HL-60 (cell line): ENCODE measurements around the gene KCNG3.
"Not testable (repeated sequence)": the region's sequence is repeated elsewhere in the genome, so short reads cannot be mapped to it uniquely, and the experiment has no call there.

ENCODE experiments used
- DNase-seq, 2 experiments: peaks; one replicate each; pipeline ENCODE4 v3.0.0-alpha.2; 2010 to 2020; ENCODE audit warnings: low read depth in 1 of 2, low spot score in 1 of 2
- H3K27ac ChIP-seq: fragments of 250-450 bp; sonication (Bioruptor Pico); replicated peaks from 2 replicates; pipeline ENCODE4 v1.5.1; 2020; ENCODE audit warnings: mild to moderate bottlenecking, moderate library complexity
- H3K27me3 ChIP-seq: fragments of 250-450 bp; sonication (Bioruptor Pico); 2 replicates; pipeline ENCODE4 v1.5.1; 2021; ENCODE audit warnings: mild to moderate bottlenecking, moderate library complexity; ENCODE audit not compliant: insufficient read depth, poor library complexity, severe bottlenecking
- H3K4me3 ChIP-seq: replicated peaks from 2 replicates; pipeline ENCODE4 v1.5.1; 2011; ENCODE audit warnings: mild to moderate bottlenecking, control low read depth, low read length; ENCODE audit not compliant: insufficient read depth
- CTCF ChIP-seq: IDR thresholded peaks from one replicate; pipeline ENCODE4 v1.5.1; 2011; ENCODE audit warnings: low read length, control low read depth, inconsistent platforms; ENCODE audit not compliant: insufficient read depth
- GABPA ChIP-seq: IDR thresholded peaks from 2 replicates; pipeline ENCODE4 v1.6.1; 2012; ENCODE audit warnings: low read depth
- POLR2AphosphoS5 ChIP-seq: IDR thresholded peaks from 2 replicates; pipeline ENCODE4 v1.6.1; 2012; ENCODE audit warnings: low read depth
- SPI1 ChIP-seq: IDR thresholded peaks from 2 replicates; pipeline ENCODE4 v1.6.1; 2012; ENCODE audit warnings: low read depth, mild to moderate bottlenecking, borderline replicate concordance
- TF ChIP-seq, protein P1 (sequence below): IDR thresholded peaks from 2 replicates; pipeline ENCODE4 v1.6.1; 2012; ENCODE audit warnings: low read depth; ENCODE audit not compliant: insufficient replicate concordance

KCNG3 gene

DNA sequence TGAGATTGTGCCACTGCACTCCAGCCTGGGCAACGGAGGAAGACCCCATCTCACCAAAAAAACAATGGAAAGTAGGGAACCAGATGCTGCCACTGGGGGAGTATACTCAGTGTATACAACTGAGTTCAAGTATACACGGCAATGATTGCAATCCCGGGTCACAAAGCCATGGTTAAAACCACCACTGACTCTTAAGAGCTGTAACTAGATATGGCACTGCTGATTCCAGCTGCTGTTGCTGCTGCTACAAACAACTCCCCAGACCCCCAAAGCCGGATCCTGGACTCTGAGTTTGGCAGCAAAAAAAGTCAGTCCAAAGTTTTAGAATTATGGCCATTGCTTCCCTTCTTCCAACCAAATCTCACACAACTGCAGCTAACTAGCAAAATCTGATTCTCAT is 89.1 kb downstream of the KCNG3 start:
- no peak overlapping the region for H3K4me3 ChIP-seq
- H3K27ac ChIP-seq, result no peak overlapping the region
- no peak for TF ChIP-seq SPI1
- no peak for TF ChIP-seq GABPA
- no peak for TF ChIP-seq CTCF
- TF ChIP-seq POLR2AphosphoS5, result no peak
- TF ChIP-seq, protein P1, sequence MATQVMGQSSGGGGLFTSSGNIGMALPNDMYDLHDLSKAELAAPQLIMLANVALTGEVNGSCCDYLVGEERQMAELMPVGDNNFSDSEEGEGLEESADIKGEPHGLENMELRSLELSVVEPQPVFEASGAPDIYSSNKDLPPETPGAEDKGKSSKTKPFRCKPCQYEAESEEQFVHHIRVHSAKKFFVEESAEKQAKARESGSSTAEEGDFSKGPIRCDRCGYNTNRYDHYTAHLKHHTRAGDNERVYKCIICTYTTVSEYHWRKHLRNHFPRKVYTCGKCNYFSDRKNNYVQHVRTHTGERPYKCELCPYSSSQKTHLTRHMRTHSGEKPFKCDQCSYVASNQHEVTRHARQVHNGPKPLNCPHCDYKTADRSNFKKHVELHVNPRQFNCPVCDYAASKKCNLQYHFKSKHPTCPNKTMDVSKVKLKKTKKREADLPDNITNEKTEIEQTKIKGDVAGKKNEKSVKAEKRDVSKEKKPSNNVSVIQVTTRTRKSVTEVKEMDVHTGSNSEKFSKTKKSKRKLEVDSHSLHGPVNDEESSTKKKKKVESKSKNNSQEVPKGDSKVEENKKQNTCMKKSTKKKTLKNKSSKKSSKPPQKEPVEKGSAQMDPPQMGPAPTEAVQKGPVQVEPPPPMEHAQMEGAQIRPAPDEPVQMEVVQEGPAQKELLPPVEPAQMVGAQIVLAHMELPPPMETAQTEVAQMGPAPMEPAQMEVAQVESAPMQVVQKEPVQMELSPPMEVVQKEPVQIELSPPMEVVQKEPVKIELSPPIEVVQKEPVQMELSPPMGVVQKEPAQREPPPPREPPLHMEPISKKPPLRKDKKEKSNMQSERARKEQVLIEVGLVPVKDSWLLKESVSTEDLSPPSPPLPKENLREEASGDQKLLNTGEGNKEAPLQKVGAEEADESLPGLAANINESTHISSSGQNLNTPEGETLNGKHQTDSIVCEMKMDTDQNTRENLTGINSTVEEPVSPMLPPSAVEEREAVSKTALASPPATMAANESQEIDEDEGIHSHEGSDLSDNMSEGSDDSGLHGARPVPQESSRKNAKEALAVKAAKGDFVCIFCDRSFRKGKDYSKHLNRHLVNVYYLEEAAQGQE, result no peak
- no peaks in the 10 kb centered on the region for H3K27me3 ChIP-seq
- no peak for DNase-seq

DNA sequence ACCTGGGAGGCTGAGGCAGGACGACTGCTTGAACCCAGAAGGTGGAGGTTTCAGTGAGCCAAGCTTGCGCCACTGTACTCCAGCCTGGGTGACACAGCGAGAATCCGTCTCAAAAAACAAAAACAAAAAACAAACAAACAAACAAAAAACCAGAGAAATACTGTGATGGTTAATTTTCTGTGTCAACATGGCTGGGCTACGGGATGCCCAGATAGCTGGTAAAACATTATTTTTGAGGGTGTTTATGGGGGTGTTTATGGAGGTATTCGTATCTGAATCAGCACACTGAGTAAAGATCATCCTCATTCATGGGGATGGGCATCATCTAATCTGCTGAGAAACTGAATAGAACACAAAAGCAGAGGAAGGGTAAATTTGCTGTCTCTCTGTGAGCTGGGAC is 92.0 kb downstream of the KCNG3 start:
- TF ChIP-seq POLR2AphosphoS5 (no peak), GABPA (no peak), CTCF (no peak), SPI1 (no peak)
- TF ChIP-seq, protein P1, result no peak
- no peak for DNase-seq
- no peak overlapping the region for H3K4me3 ChIP-seq
- H3K27ac ChIP-seq, result no peak overlapping the region
- no peaks in the 10 kb centered on the region for H3K27me3 ChIP-seq

DNA sequence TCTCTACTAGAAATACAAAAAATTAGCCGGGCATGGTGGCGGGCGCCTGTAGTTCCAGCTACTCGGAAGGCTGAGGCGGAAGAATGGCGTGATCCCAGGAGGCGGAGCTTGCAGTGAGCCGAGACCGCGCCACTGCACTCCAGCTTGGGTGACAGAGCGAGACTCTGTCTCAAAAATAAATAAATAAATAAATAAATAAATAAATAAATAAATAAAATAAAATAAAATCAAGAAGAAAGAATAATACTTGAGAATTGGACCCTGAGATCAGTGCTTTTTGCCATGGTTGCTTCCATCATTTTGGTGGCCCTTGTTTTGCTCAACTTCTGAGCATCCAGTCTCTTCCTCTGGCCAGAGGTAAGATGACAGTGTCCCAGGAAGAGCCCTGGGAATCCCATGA is 95.7 kb downstream of the KCNG3 start:
- not testable (repeated sequence) for DNase-seq, H3K4me3 ChIP-seq, H3K27me3 ChIP-seq, H3K27ac ChIP-seq

DNA sequence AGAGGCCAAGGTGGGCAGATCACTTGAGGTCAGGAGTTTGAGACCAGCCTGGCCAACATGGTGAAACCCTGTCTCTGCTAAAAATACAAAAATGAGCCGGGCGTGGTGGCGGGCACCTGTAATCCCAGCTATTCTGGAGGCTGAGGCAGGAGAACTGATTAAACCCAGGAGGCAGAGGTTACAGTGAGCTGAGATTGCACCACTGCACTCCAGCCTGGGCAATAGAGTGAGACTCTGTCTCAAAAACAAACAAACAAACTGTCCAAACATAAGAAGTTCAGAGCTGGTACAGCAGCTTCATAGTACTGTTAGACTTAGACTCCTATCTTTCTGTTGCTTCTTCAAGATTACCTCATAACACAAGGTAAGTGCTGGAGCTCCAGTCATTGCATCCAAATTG is 100.5 kb downstream of the KCNG3 start:
- H3K27me3 ChIP-seq, DNase-seq, H3K27ac ChIP-seq, H3K4me3 ChIP-seq: not testable (repeated sequence)

GRCh38 chr2:42392191-42392590 is 101.6 kb downstream of the KCNG3 start:
- H3K27ac ChIP-seq, result no peak overlapping the region
- H3K27me3 ChIP-seq, result no peaks in the 10 kb centered on the region
- DNase-seq, result no peak
- TF ChIP-seq GABPA (no peak), CTCF (no peak), POLR2AphosphoS5 (no peak), SPI1 (no peak)
- TF ChIP-seq, protein P1, result no peak
- no peak overlapping the region for H3K4me3 ChIP-seq
